AG04450 (cell line): Measurements from ENCODE around the gene CHAT. TPM values are rescaled to one million over a fixed set of nuclear protein-coding genes. Genes with fewer than 3 reads are reported as not detected.

Experiments
- CTCF ChIA-PET: fragments of 300-600, 350-600 bp; formaldehyde crosslinking; extraction: SDS; loops from one replicate; lab custom pipeline; 2022; ENCODE audit warnings: antibody characterized with exemption, inconsistent platforms; lab: Charles Lee
- POLR2A ChIA-PET: fragments of 350-600 bp; formaldehyde crosslinking; extraction: SDS; loops from one replicate; lab custom pipeline; 2021; ENCODE audit warnings: antibody characterized with exemption, inconsistent platforms; lab: Yijun Ruan, JAX
- DNase-seq: peaks from one replicate; pipeline ENCODE4 v3.0.0-alpha.2; 2011; ENCODE audit warnings: low read depth, low spot score
- H3K27ac ChIP-seq: one replicate; pipeline ENCODE4 v1.5.1; 2012; ENCODE audit warnings: low read depth, low read length, control low read depth
- H3K27me3 ChIP-seq: one replicate; pipeline ENCODE4 v1.6.0; 2012; ENCODE audit warnings: low read length; ENCODE audit not compliant: control insufficient read depth, insufficient read depth
- H3K4me3 ChIP-seq: 2 replicates; pipeline ENCODE4 v1.5.1; 2011; ENCODE audit warnings: mild to moderate bottlenecking, low read depth, low read length, control low read depth
- H3K9me3 ChIP-seq: 2 replicates; pipeline ENCODE4 v1.5.1; 2012; ENCODE audit warnings: low read length; ENCODE audit not compliant: control insufficient read depth, insufficient read depth
- CTCF ChIP-seq: IDR thresholded peaks from 2 replicates; pipeline ENCODE4 v1.5.1; 2011; ENCODE audit warnings: low read depth, low read length, control low read depth, inconsistent platforms
- polyA minus RNA-seq: library from RNA; depleted of rRNA, polyadenylated mRNA; stranded (reverse); fragments of >200 nt; gene quantifications from 2 replicates; pipeline ENCODE4 v1.2.3, GENCODE V29; 2011; rRNA and poly(A)+ RNA removed
- polyA plus RNA-seq: library from polyadenylated mRNA; depleted of rRNA; stranded (reverse); fragments of >200 nt; gene quantifications from 2 replicates; pipeline ENCODE4 v1.2.3, GENCODE V29; 2011; rRNA removed

The CHAT gene
- polyA plus RNA-seq: not detected in 2 replicates
- not detected in 2 replicates for polyA minus RNA-seq

GRCh38 chr10:49613882-49614241 lies at the start of gene CHAT:
Gene CHAT, plus strand, starts transcription at chr10:49614037. Its CDS starts 153 bp downstream, at chr10:49614190.
- POLR2A ChIA-PET: no interaction called here
- TF ChIP-seq CTCF: no peak
- H3K27ac ChIP-seq: no peak within 1 kb of the TSS
- peaks cover 67% of the 10 kb centered on the region for H3K27me3 ChIP-seq
- peaks cover 14% of the 10 kb centered on the region; the same call in 1 of the 2 replicates for H3K9me3 ChIP-seq
- DNase-seq: no peak
- CTCF ChIA-PET: no interaction called here
- no peak within 1 kb of the TSS for H3K4me3 ChIP-seq

- H3K27me3 ChIP-seq: no peaks in the 10 kb centered on the region
- H3K4me3 ChIP-seq: no peak overlapping the region
- ChIA-PET POLR2A (no interaction called here), CTCF (no interaction called here)
- H3K27ac ChIP-seq: no peak overlapping the region
- peaks cover 4% of the 10 kb centered on the region; the same call in 1 of the 2 replicates for H3K9me3 ChIP-seq
- TF ChIP-seq CTCF: no peak
- DNase-seq: no peak
Measured at GRCh38 chr10:49564461-49565009, 49.3 kb upstream of the CHAT start.

- H3K27ac ChIP-seq: no peak overlapping the region
Measured at GRCh38 chr10:49567810-49568209, 46.0 kb upstream of the CHAT start.

GRCh38 chr10:49568235-49568634 lies 45.6 kb upstream of the CHAT start:
- POLR2A ChIA-PET: no interaction called here
- TF ChIP-seq CTCF: no peak
- no peaks in the 10 kb centered on the region for H3K27me3 ChIP-seq
- H3K27ac ChIP-seq: no peak overlapping the region
- peaks cover 9% of the 10 kb centered on the region; the same call in 1 of the 2 replicates for H3K9me3 ChIP-seq
- CTCF ChIA-PET: interaction anchor here (1.4 kb wide), 1 partner anchor 26 kb away, joined by 3 read pairs; no protein-coding TSS in a partner anchor
- no peak for DNase-seq
- no peak overlapping the region for H3K4me3 ChIP-seq

More at GRCh38 chr10:49567810-49568209, 46.0 kb upstream of the CHAT start:
- no peak for TF ChIP-seq CTCF
- H3K27me3 ChIP-seq: no peaks in the 10 kb centered on the region
- no peak overlapping the region for H3K4me3 ChIP-seq
- no peak for DNase-seq
- ChIA-PET CTCF (no interaction called here), POLR2A (no interaction called here)
- H3K9me3 ChIP-seq: peaks cover 9% of the 10 kb centered on the region; the same call in 1 of the 2 replicates

- DNase-seq: no peak
- no peak for TF ChIP-seq CTCF
- ChIA-PET POLR2A (interaction anchor here (0.6 to 1.0 kb wide), 2 partner anchors 30 to 1245 kb away, joined by 4 to 5 read pairs; partner anchors contain the start of gene ERCC6), CTCF (interaction anchor here (1.4 kb wide), 1 partner anchor 26 kb away, joined by 3 read pairs; no protein-coding TSS in a partner anchor)
- Histone ChIP-seq H3K27me3 (no peaks in the 10 kb centered on the region), H3K4me3 (no peak overlapping the region), H3K9me3 (peaks cover 9% of the 10 kb centered on the region; the same call in 1 of the 2 replicates), H3K27ac (no peak overlapping the region)
Measured at GRCh38 chr10:49569031-49569631, 44.7 kb upstream of the CHAT start.
